A673 (cell line): ENCODE measurements around the gene PHKA2.

ENCODE experiments used
- EZH2 ChIP-seq: fragments of 200-600 bp; sonication (generic); IDR thresholded peaks from 2 replicates; pipeline ENCODE4 v1.6.1; 2017; ENCODE audit warnings: borderline replicate concordance, low read depth, mild to moderate bottlenecking, mixed read lengths, antibody characterized with exemption, low read length; ENCODE audit not compliant: poor library complexity, severe bottlenecking
- TF ChIP-seq, protein P1 (sequence below): fragments of 300-800, 200-600 bp; sonication (generic); conservative IDR thresholded peaks from 2 replicates; pipeline ENCODE4 v1.5.1; 2017; ENCODE audit warnings: low read depth, mild to moderate bottlenecking, antibody characterized with exemption, low read length, moderate library complexity, mixed read lengths

DNA sequence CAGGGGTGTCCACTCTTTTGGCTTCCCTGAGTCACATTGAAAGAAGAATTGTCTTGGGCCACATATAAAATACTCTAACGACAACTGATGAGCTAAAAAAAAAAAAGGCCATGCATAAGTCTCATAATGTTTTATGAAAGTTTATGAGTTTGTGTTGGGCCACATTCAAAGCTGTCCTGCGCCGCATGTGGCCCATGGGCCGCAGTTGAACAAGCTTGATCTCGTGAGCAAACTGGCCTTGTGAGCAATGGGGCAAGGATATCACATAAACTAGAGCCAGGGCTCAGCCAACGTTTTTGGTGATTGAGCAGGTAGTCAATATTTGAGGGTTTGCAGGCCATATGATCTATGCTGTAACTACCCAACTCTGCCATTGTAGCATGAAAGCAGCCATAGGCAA, 44.6 kb upstream of the PHKA2 start:
- TF ChIP-seq, protein P1, sequence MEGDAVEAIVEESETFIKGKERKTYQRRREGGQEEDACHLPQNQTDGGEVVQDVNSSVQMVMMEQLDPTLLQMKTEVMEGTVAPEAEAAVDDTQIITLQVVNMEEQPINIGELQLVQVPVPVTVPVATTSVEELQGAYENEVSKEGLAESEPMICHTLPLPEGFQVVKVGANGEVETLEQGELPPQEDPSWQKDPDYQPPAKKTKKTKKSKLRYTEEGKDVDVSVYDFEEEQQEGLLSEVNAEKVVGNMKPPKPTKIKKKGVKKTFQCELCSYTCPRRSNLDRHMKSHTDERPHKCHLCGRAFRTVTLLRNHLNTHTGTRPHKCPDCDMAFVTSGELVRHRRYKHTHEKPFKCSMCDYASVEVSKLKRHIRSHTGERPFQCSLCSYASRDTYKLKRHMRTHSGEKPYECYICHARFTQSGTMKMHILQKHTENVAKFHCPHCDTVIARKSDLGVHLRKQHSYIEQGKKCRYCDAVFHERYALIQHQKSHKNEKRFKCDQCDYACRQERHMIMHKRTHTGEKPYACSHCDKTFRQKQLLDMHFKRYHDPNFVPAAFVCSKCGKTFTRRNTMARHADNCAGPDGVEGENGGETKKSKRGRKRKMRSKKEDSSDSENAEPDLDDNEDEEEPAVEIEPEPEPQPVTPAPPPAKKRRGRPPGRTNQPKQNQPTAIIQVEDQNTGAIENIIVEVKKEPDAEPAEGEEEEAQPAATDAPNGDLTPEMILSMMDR = no peak
- no peak for TF ChIP-seq EZH2
